Measurements from ENCODE around the gene ALKBH8.
"Not testable (repeated sequence)": the region's sequence is repeated elsewhere in the genome, so short reads cannot be mapped to it uniquely, and the experiment has no call there.

Gene ALKBH8, protein sequence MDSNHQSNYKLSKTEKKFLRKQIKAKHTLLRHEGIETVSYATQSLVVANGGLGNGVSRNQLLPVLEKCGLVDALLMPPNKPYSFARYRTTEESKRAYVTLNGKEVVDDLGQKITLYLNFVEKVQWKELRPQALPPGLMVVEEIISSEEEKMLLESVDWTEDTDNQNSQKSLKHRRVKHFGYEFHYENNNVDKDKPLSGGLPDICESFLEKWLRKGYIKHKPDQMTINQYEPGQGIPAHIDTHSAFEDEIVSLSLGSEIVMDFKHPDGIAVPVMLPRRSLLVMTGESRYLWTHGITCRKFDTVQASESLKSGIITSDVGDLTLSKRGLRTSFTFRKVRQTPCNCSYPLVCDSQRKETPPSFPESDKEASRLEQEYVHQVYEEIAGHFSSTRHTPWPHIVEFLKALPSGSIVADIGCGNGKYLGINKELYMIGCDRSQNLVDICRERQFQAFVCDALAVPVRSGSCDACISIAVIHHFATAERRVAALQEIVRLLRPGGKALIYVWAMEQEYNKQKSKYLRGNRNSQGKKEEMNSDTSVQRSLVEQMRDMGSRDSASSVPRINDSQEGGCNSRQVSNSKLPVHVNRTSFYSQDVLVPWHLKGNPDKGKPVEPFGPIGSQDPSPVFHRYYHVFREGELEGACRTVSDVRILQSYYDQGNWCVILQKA

DNA sequence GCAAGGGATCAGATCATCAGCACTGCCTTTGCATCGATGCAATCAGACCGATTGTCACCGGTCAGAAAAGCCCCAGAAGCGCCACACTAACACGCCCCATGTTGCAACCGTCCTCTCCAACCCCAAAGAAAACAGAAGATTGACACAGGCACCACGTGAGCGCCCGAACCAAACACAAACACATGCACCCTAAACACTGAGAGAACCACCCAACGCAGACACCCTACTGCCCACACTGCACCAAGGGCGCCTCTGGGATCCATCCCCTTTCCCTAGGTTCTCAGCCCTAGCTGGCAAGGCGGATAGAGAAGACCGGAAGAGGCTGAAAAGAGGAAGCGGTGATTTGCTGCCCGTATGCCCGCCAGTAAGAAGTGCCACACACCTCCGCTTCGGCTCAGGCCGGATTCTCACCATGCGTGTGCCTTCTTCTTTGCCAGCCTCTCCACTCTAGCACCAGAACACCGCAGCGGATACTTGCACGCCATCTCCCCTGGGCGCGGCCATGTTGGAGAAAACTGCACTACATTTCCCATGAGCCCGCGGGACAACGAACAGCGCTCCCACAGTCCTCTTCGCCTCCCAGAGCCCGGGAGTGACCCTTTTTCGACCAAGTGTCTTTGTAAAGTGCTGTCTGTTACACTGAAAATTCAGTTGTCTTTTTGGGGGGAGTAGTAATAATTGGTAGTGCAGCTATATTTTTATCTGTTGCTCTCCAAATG lies at the start of gene ALKBH8:
TSS of gene ALKBH8 (minus strand) at position 517 of the 719 bp plus-strand sequence. CDS start 4,842 bp downstream, outside the sequence.
- peak; percentile 72 for DNase-seq (ENCODE audit: low spot score)

DNA sequence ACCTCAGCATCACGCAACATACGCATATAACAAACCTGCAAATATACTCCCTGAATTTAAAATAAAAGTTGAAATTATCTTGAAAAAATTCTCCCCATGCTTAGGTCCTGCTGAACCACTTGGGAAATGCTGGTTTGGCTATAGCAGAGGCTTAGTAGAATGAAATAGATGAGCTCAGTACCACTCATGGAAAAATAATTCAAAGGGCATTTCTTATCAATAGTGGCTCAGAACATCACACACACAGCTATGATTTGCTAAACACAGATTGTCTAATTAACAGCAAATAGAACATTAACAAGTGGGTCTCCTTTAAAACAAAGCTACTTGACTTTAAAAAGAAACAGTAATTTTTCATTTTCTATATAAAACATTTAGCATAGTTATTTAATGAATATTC lies 46.9 kb upstream of the ALKBH8 start:
- no peak for DNase-seq (ENCODE audit: low spot score)

DNA sequence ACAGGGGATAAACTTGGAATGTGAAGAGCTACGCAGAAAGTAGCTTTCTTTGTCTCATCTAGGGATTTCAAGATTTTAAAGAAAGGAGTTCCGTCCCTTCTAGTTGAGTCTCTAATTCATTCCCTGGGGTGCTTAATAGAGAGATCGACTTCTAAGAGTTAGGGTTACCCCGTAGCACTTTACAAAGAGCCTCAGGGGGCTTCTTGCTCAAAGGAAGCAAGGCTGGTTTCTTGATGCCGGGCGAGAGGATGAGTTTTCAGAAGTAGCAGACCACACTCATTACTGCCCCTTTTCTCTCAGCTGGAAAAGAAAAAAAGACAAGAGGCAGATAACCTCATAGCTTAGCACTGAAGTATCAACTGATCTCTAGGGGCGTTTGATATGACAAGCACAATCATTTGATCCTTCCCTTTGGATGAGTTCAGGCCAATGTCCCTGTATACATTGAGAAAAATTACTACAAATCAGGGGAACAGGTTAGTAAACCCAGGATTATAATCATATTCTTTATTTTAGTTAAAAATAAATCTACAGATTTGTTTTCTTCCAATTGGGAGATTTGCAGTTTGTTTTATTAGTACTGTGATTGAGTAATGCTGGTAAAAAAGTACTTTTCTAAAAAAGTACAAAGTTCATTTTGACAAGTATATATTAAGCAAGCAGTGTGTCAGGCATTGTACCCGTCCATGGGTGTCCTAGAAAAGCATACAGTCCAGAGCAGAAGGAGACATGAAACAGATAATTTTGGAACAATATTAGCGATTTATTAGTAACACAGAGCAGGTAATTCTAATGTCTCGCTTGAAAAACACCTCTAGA lies 44.1 kb upstream of the ALKBH8 start:
- DNase-seq (ENCODE audit: low spot score) = no peak

DNA sequence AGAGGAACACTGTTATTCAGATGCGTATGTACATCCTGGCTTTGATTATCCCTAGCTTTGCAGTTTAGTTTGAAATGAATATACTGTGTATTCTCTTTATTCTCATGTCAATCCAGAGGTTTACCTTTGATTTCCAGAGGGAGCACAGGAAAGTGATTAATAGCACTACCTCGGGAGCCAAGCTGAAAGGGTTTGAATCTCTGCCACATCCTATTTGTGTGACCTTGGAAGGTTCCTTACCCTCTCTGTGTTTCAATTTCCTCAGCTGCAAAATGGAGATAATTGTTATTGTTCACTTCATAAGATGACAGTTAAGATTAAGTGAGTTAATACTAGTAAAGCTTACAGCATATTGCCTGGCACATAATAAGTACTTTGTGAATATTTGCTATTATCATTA lies 43.3 kb upstream of the ALKBH8 start:
- no peak for DNase-seq (ENCODE audit: low spot score)

DNA sequence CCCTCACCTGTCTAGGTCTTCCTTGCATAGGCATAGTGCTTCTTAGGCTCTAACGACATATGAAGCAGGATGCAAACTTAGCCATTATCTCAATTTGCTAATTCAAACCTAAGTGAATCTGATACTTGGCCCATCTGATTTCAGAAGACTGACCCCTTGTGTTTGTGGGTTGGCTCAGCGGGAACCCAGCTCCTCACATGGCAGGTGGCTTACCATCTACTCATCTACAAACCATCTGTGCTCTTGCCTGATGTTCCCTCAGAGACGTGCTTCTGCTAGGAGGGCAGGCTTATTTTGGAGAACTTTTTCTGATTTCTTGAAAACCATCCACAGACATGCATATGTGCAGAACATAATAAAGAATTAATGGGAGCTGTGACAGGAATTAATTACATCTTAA lies 40.6 kb upstream of the ALKBH8 start:
- no peak for DNase-seq (ENCODE audit: low spot score)

DNA sequence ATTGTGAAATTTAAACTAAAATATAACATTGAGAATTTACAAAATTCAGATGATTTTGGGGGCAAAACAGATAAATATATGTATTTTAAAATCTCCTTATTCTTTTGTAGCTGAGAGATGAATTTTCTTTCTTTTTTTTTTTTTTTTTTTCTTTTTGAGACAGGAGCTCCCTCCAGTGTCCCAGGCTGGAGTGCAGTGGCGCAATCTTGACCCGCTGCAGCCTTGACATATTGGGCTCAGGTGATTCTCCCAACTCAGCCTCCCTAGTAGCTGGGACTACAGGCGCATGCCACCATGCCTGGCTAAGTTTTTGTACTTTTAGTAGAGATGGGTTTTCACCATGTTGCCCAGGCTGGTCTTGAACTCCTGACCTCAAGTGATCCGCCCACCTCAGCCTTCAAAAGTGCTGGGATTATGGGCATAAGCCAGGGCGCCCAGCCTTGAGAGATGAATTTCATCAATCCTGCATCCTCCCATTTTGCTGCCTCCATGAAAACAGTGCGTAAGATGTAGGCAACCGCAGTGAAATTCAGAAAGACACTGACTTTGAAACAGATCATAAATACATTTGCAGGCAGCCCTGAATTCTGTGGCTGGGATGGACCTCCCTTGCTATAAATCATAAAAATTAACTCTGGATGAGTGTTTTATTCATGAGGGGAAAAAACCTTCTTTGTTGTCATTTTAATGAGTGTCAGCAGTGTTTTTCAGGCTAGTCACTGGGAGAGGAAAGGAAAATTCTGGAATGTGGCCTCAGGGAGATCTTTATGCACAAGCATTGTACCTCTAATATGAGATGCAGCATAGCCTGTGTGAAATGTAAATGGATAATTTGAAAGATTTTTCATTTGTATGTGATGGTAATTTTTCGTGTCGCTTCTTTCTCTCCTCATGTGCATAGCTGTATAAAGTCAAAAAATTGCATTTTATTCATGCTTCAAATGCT lies 39.8 kb upstream of the ALKBH8 start:
- no peak for DNase-seq (ENCODE audit: low spot score)

DNA sequence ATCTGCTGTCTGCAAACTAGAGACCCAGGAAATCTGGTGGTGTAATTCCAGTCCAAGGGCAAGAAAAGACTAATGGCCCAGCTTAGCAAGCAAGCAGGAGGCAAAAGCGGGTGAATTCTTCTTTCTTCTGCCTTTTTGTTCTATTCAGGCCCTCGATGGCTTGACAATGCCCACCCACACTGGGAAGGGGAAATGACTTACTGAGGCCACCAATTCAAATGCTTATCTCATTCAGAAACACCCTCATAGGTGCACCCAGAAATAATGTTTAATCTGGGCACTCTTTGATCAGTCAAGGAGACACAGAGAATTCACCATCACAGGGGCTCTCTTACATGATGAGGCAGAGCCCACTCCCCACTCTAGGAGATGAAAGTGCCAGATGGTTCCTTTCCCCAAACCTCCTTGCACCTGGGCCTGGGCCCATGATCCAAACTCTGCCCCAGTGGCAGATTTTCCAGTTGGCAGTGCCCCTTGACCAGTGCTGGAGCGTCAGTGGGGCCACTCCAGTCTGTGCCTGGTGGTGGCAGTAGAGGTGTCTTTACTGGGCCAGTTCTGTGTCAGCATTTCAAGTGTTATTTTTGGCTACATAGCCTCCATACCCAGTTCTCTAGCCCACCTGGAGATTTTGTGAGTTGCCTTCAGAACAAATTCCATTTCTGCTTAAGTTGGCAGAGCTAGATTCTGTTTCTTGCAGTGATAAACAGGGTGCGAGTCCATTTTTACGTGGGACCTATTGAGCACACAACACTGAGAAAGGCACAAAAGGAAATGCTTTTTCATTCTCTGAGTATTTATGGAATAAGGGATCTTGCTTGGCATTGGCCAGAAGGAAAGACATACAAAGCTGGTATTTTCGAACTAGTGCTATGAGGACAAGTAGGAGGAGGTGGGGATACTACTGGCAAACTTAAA lies 32.9 kb upstream of the ALKBH8 start:
- DNase-seq (ENCODE audit: low spot score) = peak; percentile 31

DNA sequence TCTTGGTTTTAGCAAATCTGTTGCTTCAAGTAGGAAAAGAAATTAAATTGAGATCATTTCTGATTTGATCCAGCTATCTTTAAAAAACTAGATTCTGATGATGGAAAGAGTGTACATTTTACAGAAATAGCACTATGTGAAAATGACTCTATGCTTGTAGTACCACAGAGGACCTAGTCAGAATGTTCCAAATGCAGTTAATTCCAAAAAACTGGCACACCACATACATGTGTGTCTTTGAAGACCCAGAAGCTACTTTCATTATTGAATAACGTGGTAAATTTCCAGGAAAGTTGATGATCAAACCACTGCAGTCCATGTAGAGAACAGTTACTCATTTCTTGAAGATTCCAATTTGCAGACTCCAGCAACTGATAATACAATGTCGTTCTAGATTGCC lies 29.2 kb upstream of the ALKBH8 start:
- no peak for DNase-seq (ENCODE audit: low spot score)

DNA sequence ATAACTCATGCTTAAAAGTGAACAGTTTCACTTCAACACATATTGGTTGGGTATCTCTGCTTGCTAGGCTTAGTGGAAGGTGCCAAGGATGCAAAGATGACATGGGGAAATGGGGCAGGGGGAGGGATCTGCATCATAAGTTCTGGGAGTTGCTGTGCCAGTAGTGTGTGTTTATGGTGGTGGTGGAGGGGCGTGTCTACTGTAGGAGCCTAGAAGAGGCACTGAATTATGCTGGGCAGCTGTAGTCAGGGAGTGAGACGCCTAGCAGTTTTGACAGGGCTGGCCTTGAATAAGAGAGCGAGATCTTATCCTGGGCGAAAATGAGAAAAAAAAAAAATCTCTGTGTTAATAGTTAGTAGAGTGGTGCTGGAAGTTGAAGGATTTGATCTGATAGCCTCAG lies 28.4 kb upstream of the ALKBH8 start:
- no peak for DNase-seq (ENCODE audit: low spot score)

DNA sequence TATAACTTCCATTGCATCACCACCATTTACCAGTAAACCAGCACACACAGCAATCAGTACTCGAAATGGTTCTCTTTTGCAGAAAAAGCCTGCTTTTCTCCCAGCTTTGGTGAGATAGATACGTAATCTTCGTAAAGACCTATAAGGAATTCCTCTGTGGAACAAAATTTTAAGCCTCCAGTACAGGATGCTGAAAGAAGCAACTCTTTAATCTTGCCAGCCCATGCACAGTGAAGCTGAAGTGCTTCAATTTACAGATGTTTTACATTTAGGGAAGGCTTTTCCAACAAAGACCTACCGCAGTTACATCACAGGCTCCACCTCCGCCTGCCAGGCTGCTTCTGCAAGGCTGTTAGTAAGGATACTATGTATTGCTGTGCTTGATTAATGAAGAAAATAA lies 27.3 kb upstream of the ALKBH8 start:
- DNase-seq (ENCODE audit: low spot score) = no peak

DNA sequence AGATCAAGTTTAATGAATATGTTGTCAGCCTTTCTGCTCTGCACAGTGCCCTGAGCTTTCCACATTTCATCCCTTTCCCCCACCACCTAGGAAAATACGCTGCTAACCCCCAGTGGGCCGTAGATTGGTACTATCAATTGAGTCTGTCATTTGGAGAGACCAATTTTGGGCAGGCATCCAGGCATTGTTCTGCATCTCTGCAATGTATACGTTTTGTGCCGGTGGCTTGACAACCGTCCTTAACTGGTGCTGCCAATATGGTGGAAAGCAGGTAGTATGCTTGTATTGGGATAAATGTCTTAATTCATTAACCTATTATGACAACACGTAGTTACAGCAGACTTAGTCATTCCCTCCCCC lies 26.7 kb upstream of the ALKBH8 start:
- no peak for DNase-seq (ENCODE audit: low spot score)

DNA sequence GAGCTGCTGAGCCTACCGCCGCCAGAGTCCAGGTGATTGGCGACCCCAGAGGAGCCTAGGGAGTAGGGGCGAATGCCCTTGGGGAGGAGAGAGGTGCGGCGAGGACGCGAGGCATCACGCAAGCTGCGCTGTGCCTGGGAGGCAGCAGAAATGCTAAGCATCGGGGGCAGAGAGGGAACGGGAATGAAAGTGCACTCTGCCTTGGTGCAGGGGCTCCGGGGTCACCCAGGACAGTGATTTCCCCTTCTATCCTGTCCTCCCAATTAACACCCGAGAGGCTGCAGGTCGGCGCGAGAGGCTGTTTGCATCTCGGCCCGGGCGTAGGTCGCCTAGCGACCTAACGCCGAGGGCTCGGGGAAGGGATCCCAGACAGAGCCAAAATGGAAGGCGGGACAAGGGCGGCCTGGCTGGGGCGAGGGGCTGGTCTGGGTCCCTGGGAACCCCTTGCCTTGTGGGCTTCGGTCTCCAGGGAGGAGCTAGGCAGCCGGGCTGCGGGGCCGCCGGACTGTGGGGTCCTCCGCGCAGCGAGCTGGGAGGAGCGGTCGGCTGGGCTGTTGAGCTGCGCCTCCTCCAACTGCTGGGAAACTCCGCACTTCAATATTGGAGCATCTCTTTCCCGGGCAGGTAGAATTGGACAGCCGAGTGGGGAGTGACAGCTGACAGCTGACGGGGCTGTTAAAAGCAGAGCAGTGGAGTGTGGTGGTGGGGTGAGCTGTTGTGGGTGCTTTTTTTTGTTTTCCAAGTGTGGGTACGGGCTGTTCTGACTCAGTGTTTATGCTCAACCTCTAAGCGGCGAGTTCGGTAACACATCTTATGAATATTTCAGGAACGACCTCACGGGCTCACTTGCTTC lies 26.1 kb upstream of the ALKBH8 start:
- no peak for DNase-seq (ENCODE audit: low spot score)

DNA sequence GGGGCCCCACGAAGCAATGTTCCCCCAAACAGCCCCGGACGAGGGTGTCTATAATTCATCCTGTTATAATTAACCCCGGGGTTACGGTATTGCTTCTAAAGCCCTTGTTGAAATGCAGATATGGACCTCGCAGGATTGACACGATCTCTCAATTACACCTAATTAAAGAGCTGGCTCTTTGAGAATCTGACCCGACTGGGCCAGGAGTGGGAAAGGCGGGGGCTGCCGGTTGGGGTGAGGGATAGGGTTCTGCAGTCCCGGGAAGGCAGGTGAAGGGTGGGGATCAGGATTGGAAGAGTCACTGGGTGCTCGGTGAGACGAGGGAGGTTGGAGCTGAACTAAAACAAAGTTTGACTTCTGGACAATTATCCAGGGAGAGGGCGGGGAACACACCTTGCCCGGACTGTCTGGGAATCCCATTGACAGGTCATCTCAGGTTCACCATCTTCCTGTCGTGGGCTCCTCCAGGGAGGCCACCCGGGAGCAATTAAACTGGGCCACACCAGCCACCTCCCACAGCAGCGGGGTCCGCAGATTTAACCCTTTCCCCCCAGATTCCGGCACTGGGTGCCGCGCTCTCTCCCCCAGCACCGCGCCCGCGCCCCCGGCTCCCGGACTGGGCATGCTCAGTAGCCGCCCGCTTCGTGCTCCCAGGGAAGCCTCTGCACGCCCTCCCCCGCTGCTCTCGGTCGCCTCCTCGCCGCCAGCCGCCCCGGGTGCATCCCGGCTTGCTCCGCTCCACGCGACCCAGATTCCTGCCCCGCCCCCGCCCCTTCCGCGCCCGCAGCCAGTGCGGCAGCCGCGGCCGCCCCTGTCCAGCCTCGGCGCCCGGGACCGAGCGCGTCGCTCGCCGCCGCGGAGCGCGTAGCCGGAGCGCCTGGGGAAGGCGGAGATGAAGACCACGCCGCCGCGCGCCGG lies 25.2 kb upstream of the ALKBH8 start, which contains the start of gene ELMOD1:
TSS of gene ELMOD1 (plus strand) at position 688 of the 918 bp plus-strand sequence. CDS start 27,043 bp downstream, outside the sequence.
- peak; percentile 68 for DNase-seq (ENCODE audit: low spot score)

DNA sequence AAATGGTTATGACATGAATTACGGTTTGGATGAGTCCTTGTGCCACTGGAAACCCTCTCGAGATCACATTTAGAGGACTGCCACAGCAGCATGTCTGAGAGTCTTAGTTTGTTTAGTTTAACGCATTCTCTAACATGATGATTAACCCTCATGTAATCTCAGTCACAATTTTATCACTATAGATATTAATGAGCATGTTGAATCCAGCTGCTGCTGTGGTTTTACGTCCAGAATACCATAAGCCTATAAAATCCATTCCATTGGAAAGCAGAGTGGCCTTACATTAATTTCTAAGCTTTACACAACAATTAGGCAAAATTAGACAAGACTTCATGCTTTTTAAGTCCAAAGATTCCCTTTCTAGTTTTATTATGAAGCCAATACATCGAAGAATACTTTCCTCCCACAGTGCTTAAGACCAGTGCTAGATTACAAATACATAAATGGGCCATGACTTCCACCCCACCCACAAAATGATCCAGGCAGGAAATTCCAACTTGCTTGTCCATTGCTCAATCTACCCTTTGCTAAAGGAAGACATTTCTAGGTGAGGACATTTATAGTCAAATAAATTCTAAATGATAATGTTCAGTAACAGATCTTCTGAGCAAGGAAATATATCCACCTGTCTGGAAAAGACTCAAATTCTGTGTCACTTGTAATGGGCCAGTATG lies 21.9 kb upstream of the ALKBH8 start:
- DNase-seq (ENCODE audit: low spot score) = no peak

DNA sequence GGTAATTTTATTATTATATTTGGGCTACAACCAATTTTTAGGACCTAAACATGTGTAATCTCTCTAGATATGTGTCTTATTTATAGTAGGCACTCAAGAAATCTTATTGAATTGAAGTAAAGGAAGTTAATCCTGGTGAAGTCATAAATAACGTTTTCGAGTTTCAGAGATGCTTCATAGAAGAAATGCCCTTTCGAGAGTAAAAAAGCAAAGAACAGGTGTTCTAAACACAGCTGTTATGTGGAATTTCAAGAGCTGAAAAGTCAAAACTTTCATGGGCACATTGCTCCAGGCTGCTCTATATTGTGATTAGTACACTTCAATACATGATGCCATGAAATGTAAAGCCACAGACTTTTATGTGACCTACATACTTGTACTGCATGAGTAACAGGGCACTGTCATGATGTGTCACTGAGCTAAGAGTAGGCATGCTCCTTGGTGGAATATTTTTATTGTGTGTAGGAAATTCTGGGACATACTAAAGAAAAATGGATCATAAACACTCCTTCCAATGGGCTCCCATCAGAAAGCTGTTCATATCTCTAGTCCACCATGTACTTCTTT lies 18.2 kb upstream of the ALKBH8 start:
- no peak for DNase-seq (ENCODE audit: low spot score)

DNA sequence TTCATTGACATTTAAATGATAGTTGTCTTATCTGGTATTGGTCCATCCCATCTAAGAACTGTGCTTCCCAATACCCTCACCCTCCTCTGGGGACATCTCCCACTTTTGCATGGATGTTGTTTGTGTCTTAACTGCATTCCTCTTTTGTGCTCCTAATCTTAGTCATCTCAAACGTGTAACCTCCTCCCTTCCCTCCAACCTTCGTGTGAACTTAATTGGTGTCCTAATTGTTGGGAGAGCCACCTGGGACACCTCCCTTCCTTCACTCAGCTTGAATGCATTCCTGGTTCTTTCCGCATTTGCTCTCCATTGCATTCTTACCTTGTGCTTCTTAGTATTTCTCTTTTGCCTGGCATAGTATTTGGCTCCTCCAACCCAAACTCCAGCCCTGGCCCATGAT lies 15.6 kb upstream of the ALKBH8 start:
- DNase-seq (ENCODE audit: low spot score) = no peak

DNA sequence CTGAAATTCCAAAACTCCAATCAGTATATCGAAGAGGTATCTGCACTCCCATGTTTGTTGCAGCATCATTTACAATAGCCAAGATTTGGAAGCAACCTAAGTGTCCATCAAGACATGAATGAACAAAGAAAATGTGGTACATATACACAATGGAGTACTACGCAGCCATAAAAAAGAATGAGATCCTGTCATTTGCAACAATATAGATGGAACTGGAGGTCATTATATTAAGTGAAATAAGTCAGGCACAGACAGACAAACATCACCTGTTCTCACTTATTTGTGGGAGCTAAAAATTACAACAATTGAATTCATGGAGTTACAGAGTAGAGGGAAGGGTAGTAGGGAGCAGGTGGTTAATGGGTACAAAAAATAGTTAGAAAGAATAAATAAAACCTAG lies 13.6 kb upstream of the ALKBH8 start:
- DNase-seq (ENCODE audit: low spot score) = not testable (repeated sequence)
